ENCODE results near the gene TNPO3. TPM values are rescaled to one million over a fixed set of nuclear protein-coding genes. Genes with fewer than 3 reads are reported as not detected.

The TNPO3 gene
- total RNA-seq: 10 to 100 TPM; 36.4 to 42.7 (median 36.6) TPM

DNA sequence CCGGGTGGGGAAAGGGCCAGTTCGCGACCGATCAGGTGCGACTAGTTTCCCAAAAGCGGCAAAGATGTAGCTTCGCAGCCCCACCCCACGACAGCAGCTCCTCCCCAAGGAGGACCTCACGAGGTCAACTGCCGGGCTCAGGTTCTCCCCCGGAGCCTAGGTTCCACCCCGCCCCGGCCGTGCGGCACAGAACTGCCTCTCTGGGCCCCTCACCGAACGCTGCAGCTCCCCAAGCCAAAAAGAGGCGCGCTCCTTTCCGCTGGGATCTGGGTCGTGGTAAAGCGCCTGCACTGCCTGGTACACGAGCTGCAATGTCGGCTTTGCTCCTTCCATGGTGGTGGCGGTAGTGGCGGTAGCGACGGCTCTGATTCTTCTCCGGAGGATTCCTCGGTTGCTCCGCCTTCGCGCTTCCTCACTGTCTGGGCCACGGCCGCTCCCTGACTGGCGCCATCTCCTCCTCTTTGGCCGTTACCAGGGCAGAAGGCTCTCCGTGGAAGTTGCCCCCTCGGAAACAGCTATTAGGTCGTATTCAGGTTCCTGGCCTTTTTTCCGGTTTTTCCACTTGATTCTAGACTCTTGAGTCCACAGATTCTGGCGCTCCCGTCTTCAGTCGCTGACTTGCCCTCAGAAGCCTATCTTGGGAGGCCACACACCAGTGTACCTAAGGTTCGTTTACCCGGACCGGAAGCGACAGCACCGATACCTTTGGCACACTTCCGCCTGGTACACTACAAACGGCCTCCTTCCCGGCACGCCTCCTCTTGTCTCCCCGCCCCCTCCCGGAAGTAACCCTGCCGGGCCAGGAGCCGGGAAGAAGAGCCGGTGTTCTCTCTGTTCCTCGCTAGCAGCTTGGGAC lies at the start of gene TNPO3:
TNPO3 (minus strand) TSS at position 674 of the 856 bp plus-strand sequence; CDS start at position 333, 341 bp downstream.
- intact Hi-C loops (cut with DNase I; ENCODE audit: low total_unique reads): no loop called here

GRCh38 chr7:129103561-129104324 lies 48.8 kb upstream of the TNPO3 start:
- TF ChIP-seq POLR2A (IDR thresholded peaks at IDR 0.05): no peak
- TF ChIP-seq, protein P1, sequence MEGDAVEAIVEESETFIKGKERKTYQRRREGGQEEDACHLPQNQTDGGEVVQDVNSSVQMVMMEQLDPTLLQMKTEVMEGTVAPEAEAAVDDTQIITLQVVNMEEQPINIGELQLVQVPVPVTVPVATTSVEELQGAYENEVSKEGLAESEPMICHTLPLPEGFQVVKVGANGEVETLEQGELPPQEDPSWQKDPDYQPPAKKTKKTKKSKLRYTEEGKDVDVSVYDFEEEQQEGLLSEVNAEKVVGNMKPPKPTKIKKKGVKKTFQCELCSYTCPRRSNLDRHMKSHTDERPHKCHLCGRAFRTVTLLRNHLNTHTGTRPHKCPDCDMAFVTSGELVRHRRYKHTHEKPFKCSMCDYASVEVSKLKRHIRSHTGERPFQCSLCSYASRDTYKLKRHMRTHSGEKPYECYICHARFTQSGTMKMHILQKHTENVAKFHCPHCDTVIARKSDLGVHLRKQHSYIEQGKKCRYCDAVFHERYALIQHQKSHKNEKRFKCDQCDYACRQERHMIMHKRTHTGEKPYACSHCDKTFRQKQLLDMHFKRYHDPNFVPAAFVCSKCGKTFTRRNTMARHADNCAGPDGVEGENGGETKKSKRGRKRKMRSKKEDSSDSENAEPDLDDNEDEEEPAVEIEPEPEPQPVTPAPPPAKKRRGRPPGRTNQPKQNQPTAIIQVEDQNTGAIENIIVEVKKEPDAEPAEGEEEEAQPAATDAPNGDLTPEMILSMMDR (IDR thresholded peaks at IDR 0.05): no peak
- TF ChIP-seq POLR2AphosphoS5 (IDR thresholded peaks at IDR 0.05): no peak
- intact Hi-C loops (cut with DNase I; ENCODE audit: low total_unique reads): no loop called here
- peak overlapping the region; percentile 40 for H3K27ac ChIP-seq
- H3K4me1 ChIP-seq: peaks cover 0 to 11% of the 10 kb centered on the region in 2 donors
- no peak for DNase-seq (ENCODE audit: low spot score in 2 of 2)
- H3K27me3 ChIP-seq: no peaks in the 10 kb centered on the region
- H3K4me3 ChIP-seq: no peak overlapping the region
- no peaks in the 10 kb centered on the region for H3K9me3 ChIP-seq
- H3K36me3 ChIP-seq: no peaks in the 10 kb centered on the region

More for the DNA sequence above, at the start of gene TNPO3:
- Histone ChIP-seq H3K36me3 (no peaks in the 10 kb centered on the region), H3K4me1 (peaks cover 4 to 7% of the 10 kb centered on the region in 2 donors), H3K9me3 (no peaks in the 10 kb centered on the region), H3K27ac (peak within 1 kb of the TSS; percentile 97 to 98), H3K27me3 (no peaks in the 10 kb centered on the region), H3K4me3 (peak within 1 kb of the TSS; percentile 67 to 89 (median 84))
- TF ChIP-seq POLR2AphosphoS5 (IDR thresholded peaks at IDR 0.05) (peak in 2 of 3 donors; percentile 82 to 84), POLR2A (IDR thresholded peaks at IDR 0.05) (peak; percentile 33)
- TF ChIP-seq, protein P1 (IDR thresholded peaks at IDR 0.05): no peak
- peak; percentile 92 to 93 for DNase-seq (ENCODE audit: low spot score in 2 of 2)

DNA sequence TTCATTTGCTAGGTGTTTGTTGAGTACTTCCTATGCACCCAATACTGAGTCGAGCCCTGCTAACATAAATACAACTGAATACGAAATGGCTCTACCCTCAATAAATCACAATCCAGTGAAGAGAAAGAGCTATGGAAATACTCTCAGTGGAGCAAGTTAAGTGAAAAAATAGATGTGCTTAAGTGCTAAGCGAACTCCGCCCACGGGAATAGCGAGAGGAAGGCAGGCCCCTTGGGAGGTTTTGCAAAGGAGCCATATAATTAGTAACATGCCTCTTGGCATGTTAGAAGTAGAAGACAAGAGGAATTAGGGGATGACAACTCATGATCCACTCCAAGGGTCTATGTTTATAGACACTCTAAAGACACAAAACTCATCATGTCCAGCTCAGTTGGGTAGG lies 46.8 kb upstream of the TNPO3 start:
- H3K27me3 ChIP-seq: no peaks in the 10 kb centered on the region
- no peaks in the 10 kb centered on the region for H3K36me3 ChIP-seq
- peaks cover 0 to 11% of the 10 kb centered on the region in 2 donors for H3K4me1 ChIP-seq
- no peak overlapping the region for H3K27ac ChIP-seq
- intact Hi-C loops (cut with DNase I; ENCODE audit: low total_unique reads): no loop called here
- no peak overlapping the region for H3K4me3 ChIP-seq
- H3K9me3 ChIP-seq: no peaks in the 10 kb centered on the region
- TF ChIP-seq, protein P1 (IDR thresholded peaks at IDR 0.05): no peak
- TF ChIP-seq POLR2AphosphoS5 (IDR thresholded peaks at IDR 0.05) (no peak), POLR2A (IDR thresholded peaks at IDR 0.05) (no peak)
- no peak for DNase-seq (ENCODE audit: low spot score in 2 of 2)

DNA sequence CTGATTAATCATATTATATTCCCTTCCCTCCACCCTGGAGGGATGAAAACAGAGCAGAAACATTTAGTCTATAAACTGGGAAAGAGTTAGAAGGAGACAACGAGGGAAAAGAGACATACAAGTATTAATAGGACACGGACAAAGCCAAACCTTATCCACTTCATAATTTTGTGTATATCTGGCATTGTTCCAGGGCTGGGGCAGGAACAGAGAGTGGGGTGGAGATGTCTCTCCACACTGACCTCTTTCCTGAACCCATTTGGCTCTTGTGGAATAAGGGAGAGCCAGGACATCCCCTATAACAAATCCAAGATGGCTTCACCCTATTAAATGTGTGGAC lies 45.9 kb upstream of the TNPO3 start:
- no peak for DNase-seq (ENCODE audit: low spot score in 2 of 2)
- H3K27ac ChIP-seq: no peak overlapping the region
- intact Hi-C loops (cut with DNase I; ENCODE audit: low total_unique reads): no loop called here
- H3K27me3 ChIP-seq: no peaks in the 10 kb centered on the region
- H3K4me1 ChIP-seq: peaks cover 0 to 11% of the 10 kb centered on the region in 2 donors
- no peak overlapping the region for H3K4me3 ChIP-seq
- no peaks in the 10 kb centered on the region for H3K36me3 ChIP-seq
- H3K9me3 ChIP-seq: no peaks in the 10 kb centered on the region
- TF ChIP-seq POLR2A (IDR thresholded peaks at IDR 0.05) (no peak), POLR2AphosphoS5 (IDR thresholded peaks at IDR 0.05) (no peak)
- TF ChIP-seq, protein P1 (IDR thresholded peaks at IDR 0.05): no peak

Measured in breast epithelium (tissue), 4 donors.